ENCODE measurements around the gene SLC45A1.
"Not testable (repeated sequence)": the region's sequence is repeated elsewhere in the genome, so short reads cannot be mapped to it uniquely, and the experiment has no call there.

The SLC45A1 gene

DNA sequence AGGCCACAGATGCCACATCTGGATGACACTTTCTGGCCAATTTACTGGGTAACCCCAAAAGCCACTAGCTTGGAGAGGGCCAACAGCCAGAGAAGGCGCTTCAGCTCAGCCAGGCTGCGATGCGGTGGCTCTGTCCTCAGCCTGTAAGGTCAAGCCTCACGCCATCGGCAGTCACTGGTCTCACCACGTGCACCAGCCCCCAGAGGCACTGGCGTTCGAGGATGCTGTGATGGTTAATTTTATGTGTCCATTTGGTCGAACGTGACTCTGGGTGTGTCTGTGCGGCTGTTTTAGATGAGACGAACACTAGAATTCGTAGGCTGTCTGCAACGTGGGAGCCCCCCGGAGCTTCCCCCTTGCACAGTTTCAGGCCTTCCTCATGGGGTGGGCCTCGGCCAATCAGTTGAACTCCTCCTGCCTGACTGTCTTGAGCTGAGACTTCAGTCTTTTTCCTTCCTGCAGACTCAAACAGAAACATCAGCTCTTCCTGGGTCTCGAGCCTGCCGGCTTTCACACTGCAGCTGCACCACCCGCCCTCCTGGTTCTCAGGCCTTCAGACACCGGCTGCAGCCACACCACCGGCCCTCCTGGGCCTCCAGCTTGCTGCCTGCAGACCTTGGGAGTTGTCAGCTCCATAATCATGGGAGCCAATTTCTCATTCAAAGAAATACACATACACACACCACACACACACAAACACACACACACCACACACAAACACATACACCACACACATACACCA lies 41.6 kb upstream of the SLC45A1 start:
- Histone ChIP-seq H3F3A (ENCODE audit: low read depth) (no peaks in the 10 kb centered on the region), H3K27me3 (ENCODE audit: insufficient read depth, low read length, poor library complexity, severe bottlenecking) (no peaks in the 10 kb centered on the region), H3K9me3 (ENCODE audit: insufficient read depth, low read depth, low read length) (no peaks in the 10 kb centered on the region), H3K79me2 (ENCODE audit: insufficient read depth, low read length) (no peaks in the 10 kb centered on the region), H3K4me1 (ENCODE audit: insufficient read depth, low read length, poor library complexity, severe bottlenecking) (no peaks in the 10 kb centered on the region), H3K9ac (ENCODE audit: low read depth, low read length, poor library complexity, severe bottlenecking) (no peak overlapping the region), H3K9me2 (replicated peaks; ENCODE audit: low read depth, low read length) (no peaks in the 10 kb centered on the region), H4K20me1 (ENCODE audit: insufficient read depth, low read length, poor library complexity, severe bottlenecking) (no peaks in the 10 kb centered on the region), H3K4me3 (ENCODE audit: low read length, poor library complexity, severe bottlenecking) (no peak overlapping the region), H3K36me3 (ENCODE audit: insufficient read depth, low read length) (no peaks in the 10 kb centered on the region), H3K4me2 (ENCODE audit: low read depth, low read length, poor library complexity, severe bottlenecking) (no peak overlapping the region), H2AFZ (ENCODE audit: low read length) (no peak overlapping the region)
- TF ChIP-seq, protein P1, sequence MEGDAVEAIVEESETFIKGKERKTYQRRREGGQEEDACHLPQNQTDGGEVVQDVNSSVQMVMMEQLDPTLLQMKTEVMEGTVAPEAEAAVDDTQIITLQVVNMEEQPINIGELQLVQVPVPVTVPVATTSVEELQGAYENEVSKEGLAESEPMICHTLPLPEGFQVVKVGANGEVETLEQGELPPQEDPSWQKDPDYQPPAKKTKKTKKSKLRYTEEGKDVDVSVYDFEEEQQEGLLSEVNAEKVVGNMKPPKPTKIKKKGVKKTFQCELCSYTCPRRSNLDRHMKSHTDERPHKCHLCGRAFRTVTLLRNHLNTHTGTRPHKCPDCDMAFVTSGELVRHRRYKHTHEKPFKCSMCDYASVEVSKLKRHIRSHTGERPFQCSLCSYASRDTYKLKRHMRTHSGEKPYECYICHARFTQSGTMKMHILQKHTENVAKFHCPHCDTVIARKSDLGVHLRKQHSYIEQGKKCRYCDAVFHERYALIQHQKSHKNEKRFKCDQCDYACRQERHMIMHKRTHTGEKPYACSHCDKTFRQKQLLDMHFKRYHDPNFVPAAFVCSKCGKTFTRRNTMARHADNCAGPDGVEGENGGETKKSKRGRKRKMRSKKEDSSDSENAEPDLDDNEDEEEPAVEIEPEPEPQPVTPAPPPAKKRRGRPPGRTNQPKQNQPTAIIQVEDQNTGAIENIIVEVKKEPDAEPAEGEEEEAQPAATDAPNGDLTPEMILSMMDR (conservative IDR thresholded peaks at IDR 0.05; ENCODE audit: low read length), result no peak
- no peak for TF ChIP-seq EZH2phosphoT487 (IDR thresholded peaks at IDR 0.05; ENCODE audit: borderline replicate concordance)

DNA sequence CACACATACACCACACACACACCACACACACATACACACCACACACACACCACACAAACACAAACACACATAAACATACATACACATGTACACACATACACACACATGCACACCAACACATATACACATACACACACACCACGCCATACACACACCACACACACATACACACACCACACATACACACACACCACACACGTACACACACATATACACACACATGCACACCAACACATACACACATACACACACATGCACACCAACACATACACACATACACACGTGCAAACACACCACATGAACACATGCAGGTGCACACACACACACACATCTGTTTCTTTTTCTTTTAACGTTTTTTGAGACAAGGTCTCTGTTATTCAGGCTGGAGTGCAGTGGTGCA lies 41.0 kb upstream of the SLC45A1 start:
- H3K4me3 ChIP-seq (ENCODE audit: low read length, poor library complexity, severe bottlenecking), result no peak overlapping the region
- H3K27me3 ChIP-seq (ENCODE audit: insufficient read depth, low read length, poor library complexity, severe bottlenecking), result no peaks in the 10 kb centered on the region
- no peak overlapping the region for H3K4me2 ChIP-seq (ENCODE audit: low read depth, low read length, poor library complexity, severe bottlenecking)
- H3K9ac ChIP-seq (ENCODE audit: low read depth, low read length, poor library complexity, severe bottlenecking), result no peak overlapping the region
- no peaks in the 10 kb centered on the region for H3K4me1 ChIP-seq (ENCODE audit: insufficient read depth, low read length, poor library complexity, severe bottlenecking)
- no peaks in the 10 kb centered on the region for H3F3A ChIP-seq (ENCODE audit: low read depth)
- H2AFZ ChIP-seq (ENCODE audit: low read length), result no peak overlapping the region
- H3K9me2 ChIP-seq (replicated peaks; ENCODE audit: low read depth, low read length), result no peaks in the 10 kb centered on the region
- H3K36me3 ChIP-seq (ENCODE audit: insufficient read depth, low read length), result no peaks in the 10 kb centered on the region
- H3K9me3 ChIP-seq (ENCODE audit: insufficient read depth, low read depth, low read length), result no peaks in the 10 kb centered on the region
- H3K79me2 ChIP-seq (ENCODE audit: insufficient read depth, low read length), result no peaks in the 10 kb centered on the region
- no peak for TF ChIP-seq EZH2phosphoT487 (IDR thresholded peaks at IDR 0.05; ENCODE audit: borderline replicate concordance)
- TF ChIP-seq, protein P1 (conservative IDR thresholded peaks at IDR 0.05; ENCODE audit: low read length), result no peak
- H4K20me1 ChIP-seq (ENCODE audit: insufficient read depth, low read length, poor library complexity, severe bottlenecking), result no peaks in the 10 kb centered on the region

GRCh38 chr1:8278677-8279076 lies 39.2 kb upstream of the SLC45A1 start:
- H3K36me3 ChIP-seq (ENCODE audit: insufficient read depth, low read length); H3K27me3 ChIP-seq (ENCODE audit: insufficient read depth, low read length, poor library complexity, severe bottlenecking); H3K4me2 ChIP-seq (ENCODE audit: low read depth, low read length, poor library complexity, severe bottlenecking); H3F3A ChIP-seq (ENCODE audit: low read depth); H3K79me2 ChIP-seq (ENCODE audit: insufficient read depth, low read length); H4K20me1 ChIP-seq (ENCODE audit: insufficient read depth, low read length, poor library complexity, severe bottlenecking); H3K4me1 ChIP-seq (ENCODE audit: insufficient read depth, low read length, poor library complexity, severe bottlenecking); H3K9me2 ChIP-seq (replicated peaks; ENCODE audit: low read depth, low read length); H2AFZ ChIP-seq (ENCODE audit: low read length); H3K9me3 ChIP-seq (ENCODE audit: insufficient read depth, low read depth, low read length); H3K4me3 ChIP-seq (ENCODE audit: low read length, poor library complexity, severe bottlenecking); H3K9ac ChIP-seq (ENCODE audit: low read depth, low read length, poor library complexity, severe bottlenecking): not testable (repeated sequence)

Measured in Loucy (cell line).